Activated naive CD8-positive, alpha-beta T cell treated with anti-CD3 and anti-CD28 coated beads for 36 hours (primary cell): ENCODE results near the gene OR10A4. TPM values are rescaled to one million over a fixed set of nuclear protein-coding genes. Genes with fewer than 3 reads are reported as not detected.
"Not testable (repeated sequence)": the region's sequence is repeated elsewhere in the genome, so short reads cannot be mapped to it uniquely, and the experiment has no call there.

Source experiments
- DNase-seq: peaks from one replicate; pipeline ENCODE4 v3.0.0; 2021
- H3K27ac Mint-ChIP-seq: one replicate; pipeline ENCODE4 v1.8.0; 2022; ENCODE audit warnings: mild to moderate bottlenecking, moderate library complexity, mixed read lengths
- H3K27me3 Mint-ChIP-seq: one replicate; pipeline ENCODE4 v1.8.0; 2022; ENCODE audit warnings: mild to moderate bottlenecking, mixed read lengths
- H3K36me3 Mint-ChIP-seq: one replicate; pipeline ENCODE4 v1.8.0; 2021; ENCODE audit warnings: mild to moderate bottlenecking, mixed read lengths
- H3K4me1 Mint-ChIP-seq: one replicate; pipeline ENCODE4 v1.8.0; 2021; ENCODE audit warnings: mixed read lengths
- H3K4me3 Mint-ChIP-seq: one replicate; pipeline ENCODE4 v1.8.0; 2022; ENCODE audit warnings: mild to moderate bottlenecking, moderate library complexity, mixed read lengths
- H3K9me3 Mint-ChIP-seq: one replicate; pipeline ENCODE4 v1.8.0; 2022; ENCODE audit warnings: mixed read lengths
- total RNA-seq, 2 experiments: library from RNA; stranded (reverse); gene quantifications; one replicate each; pipeline ENCODE4 v1.2.3, GENCODE V29; 2021

The OR10A4 gene
- total RNA-seq, 2 experiments from 2014 or later: not detected

DNA sequence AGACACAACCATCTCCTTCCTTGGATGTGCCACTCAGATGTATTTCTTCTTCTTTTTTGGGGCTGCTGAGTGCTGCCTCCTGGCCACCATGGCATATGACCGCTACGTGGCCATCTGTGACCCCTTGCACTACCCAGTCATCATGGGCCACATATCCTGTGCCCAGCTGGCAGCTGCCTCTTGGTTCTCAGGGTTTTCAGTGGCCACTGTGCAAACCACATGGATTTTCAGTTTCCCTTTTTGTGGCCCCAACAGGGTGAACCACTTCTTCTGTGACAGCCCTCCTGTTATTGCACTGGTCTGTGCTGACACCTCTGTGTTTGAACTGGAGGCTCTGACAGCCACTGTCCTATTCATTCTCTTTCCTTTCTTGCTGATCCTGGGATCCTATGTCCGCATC is 489 bp downstream of the OR10A4 start:
- Mint-ChIP-seq H3K27me3 (no peaks in the 10 kb centered on the region), H3K4me1 (no peaks in the 10 kb centered on the region), H3K4me3 (no peak overlapping the region), H3K36me3 (no peaks in the 10 kb centered on the region), H3K27ac (no peak overlapping the region), H3K9me3 (peaks cover 1% of the 10 kb centered on the region)
- no peak for DNase-seq

DNA sequence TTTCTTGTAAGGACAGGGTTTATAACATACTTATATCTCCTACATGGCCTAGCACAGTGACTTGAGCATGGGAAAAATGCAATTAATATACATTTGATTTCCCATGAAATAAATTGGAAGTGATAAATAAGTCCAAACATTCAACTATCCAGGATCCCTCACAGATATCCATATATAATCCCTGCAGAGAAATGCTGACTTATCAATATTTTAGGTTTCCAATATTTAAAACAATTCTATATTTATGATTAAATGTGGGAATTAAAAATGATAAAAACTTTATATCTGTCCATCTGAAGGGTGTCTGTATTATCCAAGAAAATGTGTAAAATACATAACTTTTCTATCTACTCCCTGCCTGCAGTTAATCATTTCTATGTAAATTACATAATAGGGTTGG is 6.3 kb downstream of the OR10A4 start:
- Mint-ChIP-seq H3K27ac (no peak overlapping the region), H3K9me3 (no peaks in the 10 kb centered on the region)

DNA sequence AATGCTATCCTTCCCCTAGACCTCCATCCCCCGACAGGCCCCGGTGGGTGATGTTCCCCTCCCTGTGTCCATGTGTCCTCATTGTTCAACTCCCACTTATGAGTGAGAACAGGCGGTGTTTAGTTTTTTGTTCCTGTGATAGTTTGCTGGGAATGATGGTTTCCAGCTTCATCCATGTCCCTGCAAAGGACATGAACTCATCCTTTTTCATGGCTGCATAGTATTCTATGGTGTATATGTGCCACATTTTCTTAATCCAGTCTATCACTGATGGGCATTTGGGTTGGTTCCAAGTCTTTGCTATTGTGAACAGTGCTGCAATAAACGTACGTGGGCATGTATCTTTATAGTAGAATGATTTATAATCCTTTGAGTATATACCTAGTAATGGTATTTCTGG is 11.3 kb downstream of the OR10A4 start:
- not testable (repeated sequence) for DNase-seq, H3K9me3 Mint-ChIP-seq, H3K36me3 Mint-ChIP-seq, H3K4me1 Mint-ChIP-seq, H3K27ac Mint-ChIP-seq, H3K4me3 Mint-ChIP-seq
- peaks cover 13% of the 10 kb centered on the region for H3K27me3 Mint-ChIP-seq

More for the DNA sequence above, 6.3 kb downstream of the OR10A4 start:
- DNase-seq: no peak
- no peaks in the 10 kb centered on the region for H3K4me1 Mint-ChIP-seq
- H3K36me3 Mint-ChIP-seq: no peaks in the 10 kb centered on the region
- H3K4me3 Mint-ChIP-seq: no peak overlapping the region
- peaks cover 10% of the 10 kb centered on the region for H3K27me3 Mint-ChIP-seq

DNA sequence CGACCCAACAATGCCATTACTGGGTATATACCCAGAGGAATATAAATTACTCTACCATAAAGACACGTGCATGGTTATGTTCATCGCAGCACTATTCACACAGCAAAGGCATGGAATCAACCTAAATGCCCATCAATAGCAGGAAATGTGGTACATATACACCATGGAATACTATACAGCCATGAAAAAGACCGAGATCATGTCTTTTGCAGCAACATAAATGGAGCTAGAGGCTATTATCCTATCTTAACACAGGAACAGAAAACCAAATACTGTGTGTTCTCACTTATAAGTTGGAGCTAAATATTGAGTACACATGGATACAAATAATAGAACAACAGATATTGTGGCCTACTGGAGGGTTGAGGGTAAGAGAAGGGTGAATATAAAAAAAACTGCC is 12.4 kb downstream of the OR10A4 start:
- H3K27me3 Mint-ChIP-seq: peaks cover 11% of the 10 kb centered on the region
- no peaks in the 10 kb centered on the region for H3K36me3 Mint-ChIP-seq
- H3K4me3 Mint-ChIP-seq: no peak overlapping the region
- no peaks in the 10 kb centered on the region for H3K9me3 Mint-ChIP-seq
- no peaks in the 10 kb centered on the region for H3K4me1 Mint-ChIP-seq
- no peak overlapping the region for H3K27ac Mint-ChIP-seq
- no peak for DNase-seq

DNA sequence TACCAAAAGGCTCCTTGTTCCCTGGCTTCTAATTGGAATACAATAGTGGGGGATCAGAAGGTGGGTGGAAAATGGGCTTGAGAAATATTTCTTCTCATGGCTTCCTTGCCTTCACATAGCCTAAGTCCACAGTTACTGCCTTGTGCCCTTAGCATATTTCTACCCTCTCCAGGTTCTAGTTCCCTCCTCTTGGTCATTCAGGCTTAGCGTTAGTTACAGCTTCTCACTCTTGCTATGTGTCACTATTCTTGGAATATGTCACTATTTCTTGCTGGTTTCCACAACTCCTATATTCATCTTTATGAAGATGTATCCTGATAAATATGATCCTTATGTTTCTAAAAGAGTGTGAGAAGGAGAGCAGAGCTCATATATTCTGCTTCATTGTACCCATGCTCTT is 13.4 kb downstream of the OR10A4 start:
- peaks cover 8% of the 10 kb centered on the region for H3K27me3 Mint-ChIP-seq
- DNase-seq: no peak
- H3K27ac Mint-ChIP-seq: no peak overlapping the region
- H3K4me1 Mint-ChIP-seq: no peaks in the 10 kb centered on the region
- no peaks in the 10 kb centered on the region for H3K36me3 Mint-ChIP-seq
- no peak overlapping the region for H3K4me3 Mint-ChIP-seq
- no peaks in the 10 kb centered on the region for H3K9me3 Mint-ChIP-seq

DNA sequence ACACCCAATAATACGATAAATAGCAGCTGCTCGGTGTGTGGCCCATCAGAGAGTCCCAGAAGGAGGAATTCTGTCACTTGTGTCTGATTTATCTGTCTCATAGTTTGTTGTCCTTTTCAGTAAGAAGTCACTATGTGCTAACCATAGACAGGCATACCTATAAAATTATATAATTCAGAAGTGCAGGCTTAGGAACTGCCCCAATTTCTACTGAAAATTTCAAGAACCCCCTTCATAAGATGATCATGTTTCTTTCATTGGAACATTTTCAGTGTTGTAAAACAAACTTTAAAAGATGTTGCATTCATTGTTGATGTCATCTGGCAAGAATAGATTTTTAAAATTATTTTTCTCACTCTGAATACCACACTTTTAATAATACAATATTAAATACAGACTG is 16.0 kb downstream of the OR10A4 start, which contains the start of gene OR2D2:
Gene OR2D2, minus strand, starts transcription at position 101 of the 400 bp plus-strand sequence. Its CDS starts 0 bp downstream, at position 101.
- H3K9me3 Mint-ChIP-seq: no peaks in the 10 kb centered on the region
- H3K36me3 Mint-ChIP-seq: no peaks in the 10 kb centered on the region

GRCh38 chr11:6894097-6894496 is 17.7 kb downstream of the OR10A4 start:
- H3K36me3 Mint-ChIP-seq: no peaks in the 10 kb centered on the region
- H3K27me3 Mint-ChIP-seq: peaks cover 18% of the 10 kb centered on the region
- no peak overlapping the region for H3K4me3 Mint-ChIP-seq
- H3K9me3 Mint-ChIP-seq: no peaks in the 10 kb centered on the region
- no peak overlapping the region for H3K27ac Mint-ChIP-seq
- H3K4me1 Mint-ChIP-seq: no peaks in the 10 kb centered on the region
- DNase-seq: no peak

More for the DNA sequence above, 16.0 kb downstream of the OR10A4 start, which contains the start of gene OR2D2:
- H3K27ac Mint-ChIP-seq: no peak within 1 kb of the TSS
- peaks cover 14% of the 10 kb centered on the region for H3K27me3 Mint-ChIP-seq
- H3K4me1 Mint-ChIP-seq: no peaks in the 10 kb centered on the region
- H3K4me3 Mint-ChIP-seq: no peak within 1 kb of the TSS
- DNase-seq: no peak

GRCh38 chr11:6895010-6895409 is 18.6 kb downstream of the OR10A4 start:
- Mint-ChIP-seq H3K27ac (no peak overlapping the region), H3K4me3 (no peak overlapping the region), H3K27me3 (peaks cover 18% of the 10 kb centered on the region), H3K36me3 (no peaks in the 10 kb centered on the region), H3K4me1 (no peaks in the 10 kb centered on the region), H3K9me3 (no peaks in the 10 kb centered on the region)
- no peak for DNase-seq

- no peaks in the 10 kb centered on the region for H3K4me1 Mint-ChIP-seq
- no peaks in the 10 kb centered on the region for H3K36me3 Mint-ChIP-seq
- DNase-seq: no peak
- H3K27me3 Mint-ChIP-seq: peaks cover 17% of the 10 kb centered on the region
- no peak overlapping the region for H3K4me3 Mint-ChIP-seq
- H3K27ac Mint-ChIP-seq: no peak overlapping the region
- H3K9me3 Mint-ChIP-seq: no peaks in the 10 kb centered on the region
Measured at GRCh38 chr11:6898911-6899310, 22.5 kb downstream of the OR10A4 start.

DNA sequence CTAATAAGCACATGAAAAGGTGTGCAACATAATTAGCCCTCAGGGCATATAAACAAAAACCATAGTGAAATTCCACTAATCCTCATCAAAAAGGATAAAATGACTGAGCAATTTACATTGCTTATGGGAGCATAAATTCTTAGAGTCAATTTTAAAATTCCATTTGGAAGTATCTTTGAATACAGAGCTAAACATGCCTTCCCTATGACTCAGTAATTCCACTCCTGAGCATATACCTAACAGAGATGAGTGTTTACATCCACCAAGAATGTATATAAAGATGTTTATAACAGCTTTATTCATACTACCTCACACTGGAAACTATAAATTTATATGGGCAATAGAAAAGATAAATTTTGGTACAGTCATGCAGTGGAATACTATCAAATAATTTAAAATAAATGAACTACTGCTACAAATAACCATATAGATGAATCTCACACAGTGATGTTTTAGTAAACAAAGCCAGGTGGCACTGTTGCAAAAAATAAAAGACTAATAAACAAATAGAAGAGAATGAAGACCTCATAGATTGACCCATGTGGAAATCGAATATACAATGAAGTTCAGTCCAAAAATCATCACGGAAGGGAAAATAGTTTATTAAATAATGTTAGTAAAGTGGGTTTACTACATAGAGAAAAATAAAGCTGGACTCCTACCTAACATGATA is 24.0 kb downstream of the OR10A4 start:
- Mint-ChIP-seq H3K4me3 (no peak overlapping the region), H3K27me3 (peaks cover 11% of the 10 kb centered on the region), H3K9me3 (no peaks in the 10 kb centered on the region), H3K4me1 (no peaks in the 10 kb centered on the region), H3K36me3 (no peaks in the 10 kb centered on the region), H3K27ac (no peak overlapping the region)
- no peak for DNase-seq

GRCh38 chr11:6904804-6905203 is 28.4 kb downstream of the OR10A4 start:
- H3K36me3 Mint-ChIP-seq, H3K9me3 Mint-ChIP-seq, H3K27me3 Mint-ChIP-seq, DNase-seq, H3K27ac Mint-ChIP-seq, H3K4me3 Mint-ChIP-seq, H3K4me1 Mint-ChIP-seq: not testable (repeated sequence)

DNA sequence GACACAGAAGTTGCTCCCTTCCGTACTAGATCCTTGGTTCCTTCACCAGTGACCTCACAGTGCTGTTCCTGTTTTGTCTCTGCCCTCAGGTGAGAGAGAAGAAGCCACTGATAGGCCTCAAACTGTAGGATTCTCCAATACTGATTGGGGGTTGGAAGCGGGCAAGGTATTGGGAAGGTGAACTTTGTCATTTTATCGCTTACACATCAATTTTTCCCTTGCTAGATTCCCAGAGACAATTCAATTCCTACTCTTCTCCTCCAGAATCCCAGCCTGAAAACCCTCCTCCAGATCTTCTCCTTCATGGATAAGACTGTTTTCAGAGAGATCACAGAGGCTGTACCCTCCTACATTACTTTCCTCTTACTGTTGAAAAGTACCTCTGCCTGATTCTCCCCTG is 35.0 kb downstream of the OR10A4 start:
- H3K4me3 Mint-ChIP-seq: no peak overlapping the region
- H3K27me3 Mint-ChIP-seq: no peaks in the 10 kb centered on the region
- peaks cover 2% of the 10 kb centered on the region for H3K4me1 Mint-ChIP-seq
- no peak overlapping the region for H3K27ac Mint-ChIP-seq
- H3K9me3 Mint-ChIP-seq: peaks cover 1% of the 10 kb centered on the region
- no peaks in the 10 kb centered on the region for H3K36me3 Mint-ChIP-seq
- DNase-seq: no peak

- no peak for DNase-seq
- Mint-ChIP-seq H3K4me1 (peaks cover 2% of the 10 kb centered on the region), H3K4me3 (no peak overlapping the region), H3K36me3 (no peaks in the 10 kb centered on the region), H3K27ac (no peak overlapping the region), H3K9me3 (peaks cover 1% of the 10 kb centered on the region), H3K27me3 (no peaks in the 10 kb centered on the region)
Measured at GRCh38 chr11:6911948-6912347, 35.5 kb downstream of the OR10A4 start.

- H3K27ac Mint-ChIP-seq: no peak overlapping the region
- DNase-seq: no peak
- no peaks in the 10 kb centered on the region for H3K9me3 Mint-ChIP-seq
- no peaks in the 10 kb centered on the region for H3K36me3 Mint-ChIP-seq
- H3K4me3 Mint-ChIP-seq: no peak overlapping the region
- H3K27me3 Mint-ChIP-seq: peaks cover 13% of the 10 kb centered on the region
- H3K4me1 Mint-ChIP-seq: no peaks in the 10 kb centered on the region
Measured at GRCh38 chr11:6919698-6920097, 43.3 kb downstream of the OR10A4 start.

- Mint-ChIP-seq H3K9me3 (no peaks in the 10 kb centered on the region), H3K27me3 (peaks cover 22% of the 10 kb centered on the region), H3K4me1 (peaks cover 3% of the 10 kb centered on the region), H3K36me3 (no peaks in the 10 kb centered on the region), H3K4me3 (no peak within 1 kb of the TSS), H3K27ac (no peak within 1 kb of the TSS)
- no peak for DNase-seq
Measured at GRCh38 chr11:6920702-6921101, 44.3 kb downstream of the OR10A4 start, which contains the start of gene OR2D3. OR2D3 (plus strand) TSS chr11:6921002; CDS start chr11:6921002, 0 bp downstream.

DNA sequence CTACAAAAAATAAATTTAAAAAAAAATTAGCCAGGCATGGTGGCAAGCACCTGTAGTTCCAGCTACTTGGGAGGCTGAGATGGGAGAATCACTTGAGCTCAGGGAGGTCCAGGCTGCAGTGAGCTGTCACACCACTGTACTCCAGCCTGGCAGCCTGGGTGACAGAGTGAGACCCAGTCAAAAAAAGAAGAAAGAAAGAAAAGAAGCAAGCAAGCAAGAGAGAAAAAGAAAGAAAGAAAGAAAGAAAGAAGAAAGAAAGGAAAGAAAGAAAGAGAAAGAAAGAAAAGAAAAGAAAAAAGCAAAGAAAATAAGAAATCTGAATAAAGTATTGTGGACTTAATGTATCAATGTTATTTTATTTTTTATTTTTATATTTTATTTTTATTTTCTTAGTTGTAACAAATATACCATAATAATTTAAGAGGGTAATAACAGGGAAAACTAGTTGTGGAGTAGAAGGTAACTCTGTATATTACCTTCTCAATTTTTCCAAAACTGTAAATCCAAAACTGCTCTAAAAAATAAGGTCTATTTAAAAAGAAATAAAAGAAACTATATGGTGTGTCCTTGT is 48.7 kb downstream of the OR10A4 start:
- Mint-ChIP-seq H3K27ac (no peak overlapping the region), H3K4me1 (peaks cover 14% of the 10 kb centered on the region), H3K27me3 (peaks cover 51% of the 10 kb centered on the region), H3K9me3 (no peaks in the 10 kb centered on the region), H3K36me3 (no peaks in the 10 kb centered on the region), H3K4me3 (no peak overlapping the region)
- no peak for DNase-seq
